Liver (tissue), 9 donors: ENCODE data around the gene EPHB2. TPM values are rescaled to one million over a fixed set of nuclear protein-coding genes. Genes with fewer than 3 reads are reported as not detected.

Experiments
- DNase-seq: peaks from one replicate; pipeline ENCODE4 v3.0.0-alpha.2; 2017; ENCODE audit warnings: low spot score
- H3K27ac ChIP-seq, 2 donors: one replicate each; pipeline ENCODE4 v1.7.0; 2013; ENCODE audit warnings: inconsistent platforms in 2 of 2, low read length in 2 of 2, control low read depth in 1 of 2, low read depth in 1 of 2, mild to moderate bottlenecking in 1 of 2
- H3K27me3 ChIP-seq, 4 donors: one replicate each; pipeline versions ENCODE4 v1.6.1 to v1.7.0; 2013; ENCODE audit warnings: low read length in 3 of 4, inconsistent platforms in 1 of 4, mild to moderate bottlenecking in 1 of 4, moderate library complexity in 1 of 4; ENCODE audit not compliant: control insufficient read depth in 4 of 4, insufficient read depth in 4 of 4
- H3K36me3 ChIP-seq, 4 donors: one replicate each; pipeline versions ENCODE4 v1.6.1 to v1.7.0; 2013; ENCODE audit warnings: low read length in 3 of 4, mild to moderate bottlenecking in 3 of 4, low read depth in 1 of 4, moderate library complexity in 1 of 4; ENCODE audit not compliant: control insufficient read depth in 4 of 4, insufficient read depth in 3 of 4
- H3K4me1 ChIP-seq, 4 donors: one replicate each; pipeline versions ENCODE4 v1.6.1 to v1.7.0; 2013; ENCODE audit warnings: low read length in 3 of 4, mild to moderate bottlenecking in 3 of 4, moderate library complexity in 1 of 4; ENCODE audit not compliant: control insufficient read depth in 4 of 4, insufficient read depth in 4 of 4
- H3K4me3 ChIP-seq, 3 donors: one replicate each; pipeline versions ENCODE4 v1.6.1 to v1.7.0; 2013; ENCODE audit warnings: low read length in 3 of 3, control low read depth in 1 of 3, low read depth in 1 of 3, mild to moderate bottlenecking in 1 of 3
- H3K9ac ChIP-seq, 2 donors: one replicate each; pipeline ENCODE4 v1.7.0; 2013; ENCODE audit warnings: low read length in 2 of 2, mild to moderate bottlenecking in 2 of 2, moderate library complexity in 2 of 2, control low read depth in 1 of 2, low read depth in 1 of 2
- H3K9me3 ChIP-seq, 4 donors: one replicate each; pipeline versions ENCODE4 v1.6.1 to v1.7.0; 2013; ENCODE audit warnings: low read length in 3 of 4; ENCODE audit not compliant: control insufficient read depth in 4 of 4
- EGR1 ChIP-seq, 2 donors: IDR thresholded peaks; 2 replicates each; pipeline ENCODE4 v1.6.1; 2016 to 2018; ENCODE audit warnings: antibody characterized with exemption in 2 of 2, low read depth in 2 of 2
- FOXA1 ChIP-seq: IDR thresholded peaks from 2 replicates; pipeline ENCODE4 v1.6.1; 2016; ENCODE audit warnings: antibody characterized with exemption
- FOXA2 ChIP-seq: IDR thresholded peaks from 2 replicates; pipeline ENCODE4 v1.6.1; 2016; ENCODE audit warnings: antibody characterized with exemption
- GABPA ChIP-seq, 2 donors: IDR thresholded peaks in 1 of 2; conservative IDR thresholded peaks in 1 of 2; 2 replicates each; pipeline ENCODE4 v1.6.1; 2016; ENCODE audit warnings: antibody characterized with exemption in 2 of 2, mild to moderate bottlenecking in 1 of 2, moderate library complexity in 1 of 2
- HNF4A ChIP-seq, 2 donors: conservative IDR thresholded peaks; 2 replicates each; pipeline ENCODE4 v1.6.1; 2016; ENCODE audit warnings: antibody characterized with exemption in 2 of 2, mild to moderate bottlenecking in 2 of 2
- HNF4G ChIP-seq: IDR thresholded peaks from 2 replicates; pipeline ENCODE4 v1.6.1; 2016; ENCODE audit warnings: antibody characterized with exemption
- JUND ChIP-seq, 2 donors: IDR thresholded peaks; 2 replicates each; pipeline ENCODE4 v1.6.1; 2016; ENCODE audit warnings: antibody characterized with exemption in 2 of 2
- NR2F2 ChIP-seq: IDR thresholded peaks from 2 replicates; pipeline ENCODE4 v1.6.1; 2016; ENCODE audit warnings: antibody characterized with exemption
- RXRA ChIP-seq, 2 donors: IDR thresholded peaks; 2 replicates each; pipeline ENCODE4 v1.6.1; 2017 to 2018; ENCODE audit warnings: antibody characterized with exemption in 2 of 2, mild to moderate bottlenecking in 1 of 2
- TAF1 ChIP-seq: conservative IDR thresholded peaks from 2 replicates; pipeline ENCODE4 v1.6.1; 2016; ENCODE audit warnings: antibody characterized with exemption, mild to moderate bottlenecking
- YY1 ChIP-seq: IDR thresholded peaks from 2 replicates; pipeline ENCODE4 v1.6.1; 2016; ENCODE audit warnings: antibody characterized with exemption, mild to moderate bottlenecking
- WGBS: extraction: QIAGEN DNeasy Blood & Tissue Kit; methylation state at CpG from one replicate; pipeline ENCODE4 v1.1.7; 2013; 5-methylcytosine and 5-hydroxymethylcytosine counted together
- polyA plus RNA-seq, 2 donors: library from polyadenylated mRNA; stranded (reverse) in 1 of 2; unstranded in 1 of 2; fragments of 200-250 nt in 1 of 2; fragments of >200 nt in 1 of 2; fragmentation: Nextera tagmentation in 1 of 2; extraction: Ambion mirVana in 1 of 2; gene quantifications; one replicate each; pipeline versions ENCODE4 v1.2.1 to v1.2.3, GENCODE V29; 2013 to 2015
- total RNA-seq, 2 donors: library from RNA; depleted of rRNA; stranded (reverse); fragments of >200 nt; gene quantifications; one replicate each; pipeline ENCODE4 v1.2.3, GENCODE V29; 2014
- TF ChIP-seq, protein P1 (sequence below): fragments of 150-350 bp; IDR thresholded peaks from 2 replicates; pipeline ENCODE4 v1.5.1; 2017; ENCODE audit warnings: improper control_type of control experiment, low read depth, low read length; ENCODE audit not compliant: missing input control
- TF ChIP-seq, protein P2 (sequence below): IDR thresholded peaks from 2 replicates; pipeline ENCODE4 v1.6.1; 2016; ENCODE audit warnings: antibody characterized with exemption, mild to moderate bottlenecking
- TF ChIP-seq, protein P3 (sequence below): IDR thresholded peaks from 2 replicates; pipeline ENCODE4 v1.6.1; 2016; ENCODE audit warnings: antibody characterized with exemption
- TF ChIP-seq, protein P4 (sequence below): IDR thresholded peaks from 2 replicates; pipeline ENCODE4 v1.6.1; 2016; ENCODE audit warnings: antibody characterized with exemption
- TF ChIP-seq, protein P5 (sequence below): IDR thresholded peaks from 2 replicates; pipeline ENCODE4 v1.6.1; 2016; ENCODE audit warnings: antibody characterized with exemption
- donor health status: healthy.
- donor health status: healthy.
- donor health status: healthy.
- donor health status: healthy.
- donor health status: healthy.

EPHB2 gene
- total and polyA plus RNA-seq, 4 donors: 0.07 to 1.0 (median 0.38) TPM

DNA sequence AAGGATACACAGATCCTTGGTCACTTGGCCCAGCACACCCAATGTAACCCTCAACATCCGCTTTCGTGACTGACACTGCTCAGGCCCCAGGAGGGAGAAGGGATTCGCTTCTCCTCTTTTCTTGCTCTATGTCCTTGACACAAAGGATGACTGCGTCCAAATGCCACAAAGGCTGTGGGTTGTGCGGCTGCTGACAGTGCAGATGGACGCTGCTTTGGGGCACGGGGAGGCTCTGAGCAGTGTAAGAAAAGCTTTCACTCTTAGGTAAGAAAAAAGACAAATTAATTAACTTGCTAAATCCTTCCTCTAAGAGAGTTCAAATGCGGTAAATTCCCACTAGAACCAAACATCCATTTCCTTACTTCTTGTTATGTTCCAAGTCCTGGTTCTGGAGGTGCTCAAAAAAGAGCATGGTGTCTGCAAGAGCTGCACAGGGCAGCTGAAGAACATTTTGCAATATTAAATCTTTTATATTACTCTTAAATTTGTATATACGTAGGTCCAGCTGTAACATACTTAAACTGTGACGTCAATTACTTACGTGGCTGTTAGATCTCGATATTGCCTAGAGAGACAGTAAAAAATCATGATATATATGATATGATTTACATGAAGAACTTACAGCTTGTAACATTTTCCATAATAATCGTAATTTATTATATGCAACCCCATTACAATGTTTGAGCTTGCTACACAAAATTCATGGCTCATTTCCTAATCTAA, 19.4 kb upstream of the EPHB2 start:
- no peak for DNase-seq
- no peaks in the 10 kb centered on the region for H3K36me3 ChIP-seq
- TF ChIP-seq, protein P1, sequence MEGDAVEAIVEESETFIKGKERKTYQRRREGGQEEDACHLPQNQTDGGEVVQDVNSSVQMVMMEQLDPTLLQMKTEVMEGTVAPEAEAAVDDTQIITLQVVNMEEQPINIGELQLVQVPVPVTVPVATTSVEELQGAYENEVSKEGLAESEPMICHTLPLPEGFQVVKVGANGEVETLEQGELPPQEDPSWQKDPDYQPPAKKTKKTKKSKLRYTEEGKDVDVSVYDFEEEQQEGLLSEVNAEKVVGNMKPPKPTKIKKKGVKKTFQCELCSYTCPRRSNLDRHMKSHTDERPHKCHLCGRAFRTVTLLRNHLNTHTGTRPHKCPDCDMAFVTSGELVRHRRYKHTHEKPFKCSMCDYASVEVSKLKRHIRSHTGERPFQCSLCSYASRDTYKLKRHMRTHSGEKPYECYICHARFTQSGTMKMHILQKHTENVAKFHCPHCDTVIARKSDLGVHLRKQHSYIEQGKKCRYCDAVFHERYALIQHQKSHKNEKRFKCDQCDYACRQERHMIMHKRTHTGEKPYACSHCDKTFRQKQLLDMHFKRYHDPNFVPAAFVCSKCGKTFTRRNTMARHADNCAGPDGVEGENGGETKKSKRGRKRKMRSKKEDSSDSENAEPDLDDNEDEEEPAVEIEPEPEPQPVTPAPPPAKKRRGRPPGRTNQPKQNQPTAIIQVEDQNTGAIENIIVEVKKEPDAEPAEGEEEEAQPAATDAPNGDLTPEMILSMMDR: no peak
- TF ChIP-seq FOXA1: no peak
- TF ChIP-seq TAF1: no peak
- no peak for TF ChIP-seq HNF4A (conservative IDR thresholded peaks at IDR 0.05)
- no peak for TF ChIP-seq HNF4G
- TF ChIP-seq FOXA2: no peak
- TF ChIP-seq, protein P2, sequence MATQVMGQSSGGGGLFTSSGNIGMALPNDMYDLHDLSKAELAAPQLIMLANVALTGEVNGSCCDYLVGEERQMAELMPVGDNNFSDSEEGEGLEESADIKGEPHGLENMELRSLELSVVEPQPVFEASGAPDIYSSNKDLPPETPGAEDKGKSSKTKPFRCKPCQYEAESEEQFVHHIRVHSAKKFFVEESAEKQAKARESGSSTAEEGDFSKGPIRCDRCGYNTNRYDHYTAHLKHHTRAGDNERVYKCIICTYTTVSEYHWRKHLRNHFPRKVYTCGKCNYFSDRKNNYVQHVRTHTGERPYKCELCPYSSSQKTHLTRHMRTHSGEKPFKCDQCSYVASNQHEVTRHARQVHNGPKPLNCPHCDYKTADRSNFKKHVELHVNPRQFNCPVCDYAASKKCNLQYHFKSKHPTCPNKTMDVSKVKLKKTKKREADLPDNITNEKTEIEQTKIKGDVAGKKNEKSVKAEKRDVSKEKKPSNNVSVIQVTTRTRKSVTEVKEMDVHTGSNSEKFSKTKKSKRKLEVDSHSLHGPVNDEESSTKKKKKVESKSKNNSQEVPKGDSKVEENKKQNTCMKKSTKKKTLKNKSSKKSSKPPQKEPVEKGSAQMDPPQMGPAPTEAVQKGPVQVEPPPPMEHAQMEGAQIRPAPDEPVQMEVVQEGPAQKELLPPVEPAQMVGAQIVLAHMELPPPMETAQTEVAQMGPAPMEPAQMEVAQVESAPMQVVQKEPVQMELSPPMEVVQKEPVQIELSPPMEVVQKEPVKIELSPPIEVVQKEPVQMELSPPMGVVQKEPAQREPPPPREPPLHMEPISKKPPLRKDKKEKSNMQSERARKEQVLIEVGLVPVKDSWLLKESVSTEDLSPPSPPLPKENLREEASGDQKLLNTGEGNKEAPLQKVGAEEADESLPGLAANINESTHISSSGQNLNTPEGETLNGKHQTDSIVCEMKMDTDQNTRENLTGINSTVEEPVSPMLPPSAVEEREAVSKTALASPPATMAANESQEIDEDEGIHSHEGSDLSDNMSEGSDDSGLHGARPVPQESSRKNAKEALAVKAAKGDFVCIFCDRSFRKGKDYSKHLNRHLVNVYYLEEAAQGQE: no peak
- TF ChIP-seq JUND (IDR thresholded peaks at IDR 0.05): no peak
- no peak for TF ChIP-seq GABPA (IDR thresholded peaks at IDR 0.05 in 1 of 2, conservative IDR thresholded peaks at IDR 0.05 in 1 of 2)
- TF ChIP-seq EGR1 (IDR thresholded peaks at IDR 0.05; ENCODE audit: low read depth in 2 of 2): no peak
- no peak for TF ChIP-seq NR2F2
- TF ChIP-seq, protein P3, sequence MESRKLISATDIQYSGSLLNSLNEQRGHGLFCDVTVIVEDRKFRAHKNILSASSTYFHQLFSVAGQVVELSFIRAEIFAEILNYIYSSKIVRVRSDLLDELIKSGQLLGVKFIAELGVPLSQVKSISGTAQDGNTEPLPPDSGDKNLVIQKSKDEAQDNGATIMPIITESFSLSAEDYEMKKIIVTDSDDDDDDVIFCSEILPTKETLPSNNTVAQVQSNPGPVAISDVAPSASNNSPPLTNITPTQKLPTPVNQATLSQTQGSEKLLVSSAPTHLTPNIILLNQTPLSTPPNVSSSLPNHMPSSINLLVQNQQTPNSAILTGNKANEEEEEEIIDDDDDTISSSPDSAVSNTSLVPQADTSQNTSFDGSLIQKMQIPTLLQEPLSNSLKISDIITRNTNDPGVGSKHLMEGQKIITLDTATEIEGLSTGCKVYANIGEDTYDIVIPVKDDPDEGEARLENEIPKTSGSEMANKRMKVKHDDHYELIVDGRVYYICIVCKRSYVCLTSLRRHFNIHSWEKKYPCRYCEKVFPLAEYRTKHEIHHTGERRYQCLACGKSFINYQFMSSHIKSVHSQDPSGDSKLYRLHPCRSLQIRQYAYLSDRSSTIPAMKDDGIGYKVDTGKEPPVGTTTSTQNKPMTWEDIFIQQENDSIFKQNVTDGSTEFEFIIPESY: no peak
- TF ChIP-seq, protein P4, sequence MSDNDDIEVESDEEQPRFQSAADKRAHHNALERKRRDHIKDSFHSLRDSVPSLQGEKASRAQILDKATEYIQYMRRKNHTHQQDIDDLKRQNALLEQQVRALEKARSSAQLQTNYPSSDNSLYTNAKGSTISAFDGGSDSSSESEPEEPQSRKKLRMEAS: no peak
- TF ChIP-seq RXRA (IDR thresholded peaks at IDR 0.05): no peak
- TF ChIP-seq, protein P5, sequence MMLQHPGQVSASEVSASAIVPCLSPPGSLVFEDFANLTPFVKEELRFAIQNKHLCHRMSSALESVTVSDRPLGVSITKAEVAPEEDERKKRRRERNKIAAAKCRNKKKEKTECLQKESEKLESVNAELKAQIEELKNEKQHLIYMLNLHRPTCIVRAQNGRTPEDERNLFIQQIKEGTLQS: no peak
- TF ChIP-seq YY1: no peak
- 78% methylated on average over 13 of the region's 13 CpGs for WGBS
- H3K27me3 ChIP-seq: no peaks in the 10 kb centered on the region
- H3K9me3 ChIP-seq: no peaks in the 10 kb centered on the region
- H3K27ac ChIP-seq: no peak overlapping the region
- H3K4me3 ChIP-seq: no peak overlapping the region
- H3K9ac ChIP-seq: no peak overlapping the region
- H3K4me1 ChIP-seq: no peaks in the 10 kb centered on the region
